ENCODE data around the gene IL12RB2.

- TF ChIP-seq POLR2AphosphoS5 (IDR thresholded peaks at IDR 0.05; ENCODE audit: low read depth, low read length) (no peak), CTCF (IDR thresholded peaks at IDR 0.05 in 2 of 3, conservative IDR thresholded peaks at IDR 0.05 in 1 of 3; ENCODE audit: borderline replicate concordance in 1 of 3, insufficient read depth in 1 of 3, low read depth in 2 of 3, low read length in 2 of 3) (no peak), CEBPB (IDR thresholded peaks at IDR 0.05; ENCODE audit: low read depth) (no peak), REST (IDR thresholded peaks at IDR 0.05; ENCODE audit: low read depth) (no peak), CBX3 (IDR thresholded peaks at IDR 0.05; ENCODE audit: low read depth) (no peak), EZH2 (IDR thresholded peaks at IDR 0.05) (no peak), ATF3 (IDR thresholded peaks at IDR 0.05) (no peak), SP1 (IDR thresholded peaks at IDR 0.05; ENCODE audit: low read depth) (no peak), POLR2A (IDR thresholded peaks at IDR 0.05; ENCODE audit: borderline replicate concordance, extremely low read depth, insufficient read depth, insufficient read length) (no peak), EGR1 (IDR thresholded peaks at IDR 0.05; ENCODE audit: low read depth) (no peak), ZNF274 (IDR thresholded peaks at IDR 0.05; ENCODE audit: low read depth, low read length) (no peak), EZH2phosphoT487 (IDR thresholded peaks at IDR 0.05; ENCODE audit: borderline replicate concordance) (no peak)
Measured at GRCh38 chr1:67383999-67384638, 76.4 kb downstream of the IL12RB2 start.
